HG03442 (cell line): ENCODE results near the gene MVP.
"Not testable (repeated sequence)": the region's sequence is repeated elsewhere in the genome, so short reads cannot be mapped to it uniquely, and the experiment has no call there.

ENCODE experiments used
- ATAC-seq: cut with Tn5 transposase; IDR thresholded peaks from one replicate; pipeline ENCODE4 v1.9.1; 2021; ENCODE audit warnings: mild to moderate bottlenecking, moderate library complexity; ENCODE audit not compliant: unreplicated experiment

MVP gene

GRCh38 chr16:29820271-29820701 is at the start of gene MVP:
Gene MVP (plus strand): TSS chr16:29820462. CDS start chr16:29830550, 10,088 bp downstream.
- ATAC-seq: no peak

GRCh38 chr16:29772330-29772729 is 47.9 kb upstream of the MVP start:
- ATAC-seq: not testable (repeated sequence)

DNA sequence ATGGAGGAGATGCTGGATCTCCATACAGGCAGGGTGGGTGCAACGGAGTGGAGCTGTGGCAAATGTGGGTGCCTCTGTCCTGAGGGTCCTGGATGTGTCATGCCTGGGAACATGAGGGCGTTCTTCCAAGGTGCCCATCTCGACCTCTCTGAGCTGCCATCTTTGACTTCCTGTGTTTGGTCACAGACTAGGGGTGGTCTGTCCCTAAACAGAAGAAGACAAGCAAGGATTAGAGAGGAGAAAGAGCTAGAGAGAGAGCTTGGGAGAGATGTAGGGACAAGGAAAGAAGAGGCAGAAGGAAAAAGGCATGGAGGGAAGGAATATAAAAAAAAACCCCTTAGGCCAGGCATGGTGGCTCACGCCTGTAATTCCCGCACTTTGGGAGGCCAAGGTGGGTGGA is 45.5 kb upstream of the MVP start:
- no peak for ATAC-seq

DNA sequence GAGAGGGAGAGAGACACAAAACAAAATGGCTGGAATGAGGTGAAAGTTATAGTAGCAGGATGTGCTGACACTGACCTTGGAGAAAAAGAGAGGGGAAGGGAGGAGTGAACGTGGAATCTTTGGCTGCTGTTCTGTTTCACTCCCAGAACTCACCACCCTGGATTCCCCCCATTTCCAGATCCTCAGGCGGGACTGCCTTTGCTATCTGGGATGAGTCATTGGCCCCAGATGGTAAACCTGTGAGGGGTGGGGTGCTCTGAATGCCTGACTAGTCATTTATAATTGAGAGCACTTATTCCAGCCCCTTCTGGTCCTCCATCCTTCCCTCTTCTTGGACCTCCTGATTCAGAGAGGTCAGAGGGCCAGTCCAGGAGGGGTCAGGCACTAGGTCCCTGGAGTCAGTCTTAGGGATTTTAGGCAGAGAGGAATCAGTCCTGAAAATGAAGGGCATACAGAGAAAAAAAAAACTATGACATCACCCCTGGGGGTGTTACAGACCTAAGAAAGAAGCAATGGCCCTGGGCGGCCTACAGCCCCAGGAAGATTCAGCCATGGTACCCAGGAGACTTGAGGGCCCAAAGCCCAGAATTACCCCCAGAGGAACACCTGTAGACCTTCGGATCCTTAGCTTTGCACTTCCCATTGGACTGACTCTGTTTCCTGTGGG is 44.4 kb upstream of the MVP start:
- ATAC-seq: no peak

- no peak for ATAC-seq
These were observed 42.5 kb upstream of the MVP start, which contains the start of gene ZG16 for GRCh38 chr16:29777576-29778350. Gene ZG16 (plus strand): TSS chr16:29778256. CDS start chr16:29779267, 1,011 bp downstream.

DNA sequence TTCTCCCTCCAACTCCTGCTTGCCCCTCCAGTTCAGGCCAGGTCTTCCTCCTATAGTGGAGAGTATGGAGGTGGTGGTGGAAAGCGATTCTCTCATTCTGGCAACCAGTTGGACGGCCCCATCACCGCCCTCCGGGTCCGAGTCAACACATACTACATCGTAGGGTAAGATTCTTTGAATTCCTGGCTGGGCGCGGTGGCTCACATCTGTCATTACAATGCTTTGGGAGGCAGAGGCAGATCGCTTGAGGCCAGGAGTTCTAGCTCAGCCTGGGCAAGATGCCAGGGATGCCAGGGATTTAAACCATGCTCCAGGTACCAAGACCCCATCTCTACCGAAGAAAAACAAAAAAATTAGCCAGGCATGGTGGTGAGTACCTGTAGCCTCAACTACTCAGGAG is 40.8 kb upstream of the MVP start:
- ATAC-seq: no peak

DNA sequence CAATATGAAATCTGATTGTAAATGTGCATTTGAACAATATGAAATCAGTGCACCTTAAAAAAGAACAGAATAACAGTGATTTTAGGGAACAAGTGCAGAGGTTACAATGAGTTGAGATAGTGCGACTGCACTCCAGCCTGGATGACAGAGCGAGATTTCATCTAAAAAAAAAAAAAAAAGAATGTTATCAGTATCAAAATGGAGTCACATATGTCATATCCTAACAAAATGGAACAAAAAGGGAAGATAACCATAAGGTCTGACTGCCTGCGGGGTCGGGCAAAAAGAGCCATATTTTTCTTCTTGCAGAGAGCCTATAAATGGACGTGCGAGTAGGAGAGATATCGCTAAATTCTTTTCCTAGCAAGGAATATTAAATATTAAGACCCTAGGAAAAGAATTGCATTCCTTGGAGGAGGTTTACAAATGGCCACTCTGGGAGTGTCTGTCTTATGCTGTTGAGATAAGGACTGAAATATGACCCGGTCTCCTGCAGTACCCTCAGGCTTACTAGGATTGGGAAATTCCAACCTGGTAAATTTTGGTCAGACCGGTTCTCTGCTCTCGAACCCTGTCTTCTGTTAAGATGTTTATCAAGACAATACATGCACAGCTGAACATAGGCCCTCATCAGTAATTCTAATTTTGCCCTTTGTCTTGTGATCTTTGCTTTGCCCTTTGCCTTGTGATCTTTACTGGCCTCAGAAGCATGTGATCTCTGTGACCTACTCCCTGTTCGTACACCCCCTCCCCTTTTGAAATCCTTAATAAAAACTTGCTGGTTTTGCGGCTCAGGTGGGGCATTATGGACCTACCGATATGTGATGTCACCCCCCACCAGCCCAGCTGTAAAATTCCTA is 36.9 kb upstream of the MVP start:
- ATAC-seq: not testable (repeated sequence)

GRCh38 chr16:29784157-29784556 is 36.1 kb upstream of the MVP start:
- no peak for ATAC-seq

DNA sequence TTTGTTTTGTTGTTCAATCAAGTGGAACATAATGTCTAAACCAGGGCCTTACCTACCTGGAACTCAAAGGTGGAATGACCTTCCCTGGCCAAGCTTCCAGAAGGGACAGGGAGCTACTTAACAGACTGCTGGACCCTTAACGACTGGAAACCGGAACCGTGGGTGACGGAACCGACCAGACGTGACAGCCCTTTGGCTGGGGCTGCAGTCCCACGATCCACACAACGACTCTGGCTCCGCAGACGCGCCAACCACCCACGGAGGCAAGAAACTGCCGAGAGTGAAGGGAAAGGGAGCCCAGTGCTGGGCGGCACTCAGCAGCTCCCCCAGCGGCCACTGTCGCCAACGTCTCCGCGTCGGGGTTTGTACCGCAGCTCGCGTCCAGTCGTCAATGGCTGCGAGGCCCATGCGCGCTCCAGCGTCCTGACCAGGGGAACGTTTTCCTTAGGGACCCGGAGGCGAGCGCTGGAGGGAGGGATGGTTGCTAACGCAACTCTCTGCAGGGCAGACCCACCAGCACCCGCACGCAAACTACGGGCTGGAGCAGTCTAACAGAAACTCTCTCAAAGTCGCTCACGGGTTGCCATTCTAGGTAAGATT is 35.3 kb upstream of the MVP start:
- ATAC-seq: no peak

DNA sequence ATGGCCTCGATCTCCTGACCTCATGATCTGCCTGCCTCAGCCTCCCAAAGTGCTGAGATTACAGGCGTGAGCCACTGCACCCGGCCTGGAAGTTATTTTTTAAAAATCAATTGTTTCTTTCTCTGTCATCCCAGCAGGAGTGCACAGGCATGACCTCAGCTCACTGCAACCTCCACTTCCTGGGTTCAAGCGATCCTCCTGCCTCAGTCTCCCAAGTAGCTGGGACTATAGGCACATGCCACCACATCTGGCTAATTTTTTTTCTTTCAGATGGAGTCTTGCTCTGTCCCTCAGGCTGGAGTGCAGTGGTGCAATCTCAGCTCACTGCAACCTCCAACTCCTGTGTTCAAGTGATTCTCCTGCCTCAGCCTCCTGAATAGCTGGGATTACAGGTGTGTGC is 33.1 kb upstream of the MVP start:
- ATAC-seq: not testable (repeated sequence)

DNA sequence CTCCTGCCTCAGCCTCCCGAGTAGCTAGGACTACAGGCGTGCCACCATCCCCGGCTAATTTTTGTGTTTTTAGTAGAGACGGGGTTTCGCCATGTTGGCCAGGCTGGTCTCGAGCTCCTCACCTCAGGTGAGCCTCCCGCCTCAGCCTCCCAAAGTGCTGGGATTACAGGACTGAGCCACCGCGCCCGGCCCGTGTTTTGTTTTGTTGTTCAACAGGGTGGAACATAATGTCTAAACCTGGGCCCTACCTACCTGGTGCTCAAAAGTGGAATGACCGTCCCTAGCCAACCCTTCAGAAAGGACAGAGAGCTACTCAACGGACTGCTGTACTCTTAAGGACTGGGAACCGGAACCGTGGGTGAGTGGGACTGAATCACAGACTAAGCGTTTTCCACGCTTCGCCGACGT is 30.5 kb upstream of the MVP start:
- no peak for ATAC-seq

- ATAC-seq: peak; percentile 91
These were observed 29.9 kb upstream of the MVP start, which contains the start of gene KIF22 for GRCh38 chr16:29790183-29790948. Gene KIF22 (plus strand): TSS chr16:29790751. CDS start chr16:29790760, 9 bp downstream.

- ATAC-seq: peak; percentile 17
These were observed 29.1 kb upstream of the MVP start for GRCh38 chr16:29790949-29791844.

DNA sequence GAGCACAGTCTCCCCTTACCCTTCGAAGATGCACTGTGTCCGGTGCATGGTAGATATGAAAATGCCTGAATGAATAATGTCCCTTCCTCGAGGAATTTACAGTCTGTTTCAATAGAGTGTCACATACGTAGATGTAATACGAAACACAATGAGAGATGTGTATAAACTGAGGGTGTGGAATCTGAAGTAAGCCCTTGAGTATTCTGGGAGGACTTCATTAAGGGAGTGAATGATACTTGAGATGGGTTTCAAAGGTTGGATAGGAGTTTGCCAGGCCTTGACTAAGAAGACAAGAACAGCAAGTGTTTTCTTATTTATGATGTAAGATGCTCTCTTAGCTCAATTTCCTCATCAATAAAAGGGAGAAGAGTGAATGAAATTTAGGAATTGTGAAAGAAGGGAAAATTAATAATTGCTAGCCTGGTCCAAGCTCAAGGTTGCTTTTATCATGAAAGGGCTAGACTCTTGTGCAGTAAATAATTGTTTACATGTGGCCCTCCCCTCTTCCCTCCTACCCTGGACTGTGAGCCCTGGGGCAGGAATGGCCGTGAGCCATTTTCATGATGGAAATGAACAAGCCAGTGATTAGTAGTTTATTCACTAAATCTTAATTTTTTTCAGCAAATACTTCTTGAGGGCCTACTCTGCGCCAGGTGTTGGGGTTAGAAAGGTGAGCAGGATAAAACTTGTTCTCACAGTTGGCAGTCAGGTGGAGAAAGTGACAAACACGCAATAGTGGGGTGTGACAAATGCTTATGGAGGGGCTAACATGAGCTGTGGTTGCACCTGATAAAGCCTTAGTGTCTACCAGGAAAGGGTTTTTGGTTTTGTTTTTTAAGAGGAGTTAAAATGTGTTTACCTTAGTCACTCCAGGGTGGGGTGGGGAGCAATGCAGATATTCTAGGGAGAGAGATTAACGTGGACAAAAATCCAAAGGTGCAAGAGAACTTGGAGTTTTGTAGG is 28.1 kb upstream of the MVP start:
- no peak for ATAC-seq

- ATAC-seq: not testable (repeated sequence)
These were observed 27.1 kb upstream of the MVP start for GRCh38 chr16:29793153-29793552.

DNA sequence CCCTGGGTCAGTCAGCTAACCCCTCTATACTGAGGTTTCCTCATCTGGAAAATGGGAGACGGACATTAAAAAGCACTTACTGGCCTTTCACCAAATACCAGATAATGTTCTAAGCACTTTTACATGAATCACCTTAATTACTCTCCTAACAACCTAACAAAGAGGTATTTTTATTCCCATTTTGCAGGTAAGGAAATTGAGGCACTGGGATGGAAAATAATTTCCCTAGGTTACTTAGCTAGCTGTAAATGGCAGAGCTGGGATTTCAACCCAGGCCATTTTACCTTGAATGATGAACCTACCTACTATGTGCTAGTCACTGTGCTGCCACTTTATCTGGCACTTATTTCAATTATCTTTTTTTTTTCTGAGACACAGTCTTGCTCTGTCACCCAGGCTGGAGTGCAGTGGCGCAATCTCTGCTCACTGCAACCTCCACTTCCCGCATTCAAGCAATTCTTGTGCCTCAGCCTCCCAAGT is 26.0 kb upstream of the MVP start:
- no peak for ATAC-seq

- no peak for ATAC-seq
These were observed 17.8 kb upstream of the MVP start for GRCh38 chr16:29802416-29802935.
